Uterus (tissue), 4 donors: ENCODE measurements around the gene POLRMT. TPM values are rescaled to one million over a fixed set of nuclear protein-coding genes. Genes with fewer than 3 reads are reported as not detected.

Experiments used
- DNase-seq, 2 donors: peaks; one replicate each; pipeline ENCODE4 v3.0.0-alpha.2; 2019 to 2020
- H3K27ac ChIP-seq, 2 donors: fragments of 200-600 bp; sonication (generic); 1 replicate in 1 of 2; 2 replicates in 1 of 2; pipeline ENCODE4 v1.5.1; 2016 to 2018
- H3K27me3 ChIP-seq, 2 donors: fragments of 200-600 bp; sonication (generic); one replicate each; pipeline ENCODE4 v1.5.1; 2018 to 2019; ENCODE audit warnings: control low read depth in 1 of 2
- H3K36me3 ChIP-seq, 2 donors: fragments of 200-600 bp; sonication (generic); one replicate each; pipeline ENCODE4 v1.5.1; 2019; ENCODE audit warnings: control low read depth in 1 of 2
- H3K4me1 ChIP-seq, 2 donors: fragments of 200-600 bp; sonication (generic); one replicate each; pipeline ENCODE4 v1.5.1; 2018 to 2019; ENCODE audit warnings: control low read depth in 1 of 2
- H3K4me3 ChIP-seq, 2 donors: fragments of 200-600 bp; sonication (generic); 1 replicate in 1 of 2; 2 replicates in 1 of 2; pipeline ENCODE4 v1.5.1; 2018 to 2019; ENCODE audit warnings: mild to moderate bottlenecking in 1 of 2
- H3K9me3 ChIP-seq, 2 donors: fragments of 200-600 bp; sonication (generic); one replicate each; pipeline ENCODE4 v1.5.1; 2019; ENCODE audit warnings: control low read depth in 1 of 2
- CTCF ChIP-seq, 4 experiments: fragments of 200-600 bp in 2 of 4; fragments of 450-650 bp in 2 of 4; sonication (generic) in 2 of 4; IDR thresholded peaks; one replicate each; pipeline ENCODE4 v1.5.1; 2016 to 2019; ENCODE audit warnings: antibody characterized with exemption in 4 of 4, mild to moderate bottlenecking in 2 of 4, moderate library complexity in 1 of 4
- POLR2A ChIP-seq, 2 donors: fragments of 450-650 bp; IDR thresholded peaks; one replicate each; pipeline ENCODE4 v1.6.1; 2016; ENCODE audit warnings: antibody characterized with exemption in 2 of 2, mild to moderate bottlenecking in 1 of 2, moderate library complexity in 1 of 2
- intact Hi-C: fragments of 100-400 bp; cut with DNase I; formaldehyde crosslinking; loops from one replicate; pipeline ENCODE4 v1.15.1; 2023; ENCODE audit warnings: low total_unique reads
- total RNA-seq, 4 donors: library from RNA; depleted of rRNA in 3 of 4; stranded (reverse); fragments of >200 nt in 3 of 4; gene quantifications; one replicate each; pipeline versions ENCODE4 v1.1.0 to v1.2.4, GENCODE V29; 2014 to 2023
- donor health status: DM: yes; HTN: yes; CAD: no.

Gene POLRMT
- total RNA-seq, 4 donors from 2014 or later = 10.5 to 42.0 (median 24.1) TPM

- Histone ChIP-seq H3K36me3 (no peaks in the 10 kb centered on the region), H3K27me3 (no peaks in the 10 kb centered on the region), H3K27ac (no peak overlapping the region), H3K4me3 (no peak overlapping the region), H3K9me3 (no peaks in the 10 kb centered on the region), H3K4me1 (no peaks in the 10 kb centered on the region)
- TF ChIP-seq POLR2A (IDR thresholded peaks at IDR 0.05) (no peak), CTCF (IDR thresholded peaks at IDR 0.05) (no peak)
- no peak for DNase-seq
- intact Hi-C loops = no loop called here
Measured at GRCh38 chr19:647566-648284, 14.4 kb upstream of the POLRMT start.

- no peak overlapping the region for H3K4me3 ChIP-seq
- no peak overlapping the region for H3K27ac ChIP-seq
- intact Hi-C loops = no loop called here
- DNase-seq = no peak
- H3K4me1 ChIP-seq = no peaks in the 10 kb centered on the region
- no peak for TF ChIP-seq CTCF (IDR thresholded peaks at IDR 0.05)
- TF ChIP-seq POLR2A (IDR thresholded peaks at IDR 0.05) = no peak
- no peaks in the 10 kb centered on the region for H3K36me3 ChIP-seq
- H3K27me3 ChIP-seq = no peaks in the 10 kb centered on the region
- H3K9me3 ChIP-seq = no peaks in the 10 kb centered on the region
Measured at GRCh38 chr19:646779-647565, 13.6 kb upstream of the POLRMT start.

- no peak overlapping the region for H3K27ac ChIP-seq
- intact Hi-C loops = no loop called here
- H3K4me3 ChIP-seq = no peak overlapping the region
- no peak for DNase-seq
- no peaks in the 10 kb centered on the region for H3K9me3 ChIP-seq
- no peak for TF ChIP-seq POLR2A (IDR thresholded peaks at IDR 0.05)
- no peak for TF ChIP-seq CTCF (IDR thresholded peaks at IDR 0.05)
- no peaks in the 10 kb centered on the region for H3K36me3 ChIP-seq
- no peaks in the 10 kb centered on the region for H3K27me3 ChIP-seq
- no peaks in the 10 kb centered on the region for H3K4me1 ChIP-seq
Measured at GRCh38 chr19:645912-646778, 12.8 kb upstream of the POLRMT start.

GRCh38 chr19:644789-645188 is 11.5 kb upstream of the POLRMT start:
- intact Hi-C loops = no loop called here
- peaks cover 0 to 4% of the 10 kb centered on the region in 2 donors for H3K4me1 ChIP-seq
- no peaks in the 10 kb centered on the region for H3K9me3 ChIP-seq
- H3K27ac ChIP-seq = no peak overlapping the region
- no peaks in the 10 kb centered on the region for H3K36me3 ChIP-seq
- DNase-seq = no peak
- no peak overlapping the region for H3K4me3 ChIP-seq
- no peak for TF ChIP-seq CTCF (IDR thresholded peaks at IDR 0.05)
- no peak for TF ChIP-seq POLR2A (IDR thresholded peaks at IDR 0.05)
- H3K27me3 ChIP-seq = no peaks in the 10 kb centered on the region
